GM23338 (cell line): ENCODE results near the gene TULP4. TPM values are rescaled to one million over a fixed set of nuclear protein-coding genes. Genes with fewer than 3 reads are reported as not detected.

Source experiments
- ATAC-seq: fragments of 200-7000 bp; cut with Tn5 transposase; 3 replicates; pipeline ENCODE4 v1.9.1; 2020
- DNase-seq: peaks from one replicate; pipeline ENCODE4 v3.0.0-alpha.2; 2015; ENCODE audit warnings: low spot score
- H2AFZ ChIP-seq: fragments of 200-600 bp; sonication (generic); 2 replicates; pipeline ENCODE4 v1.8.0; 2016; ENCODE audit warnings: antibody characterized with exemption, mild to moderate bottlenecking, moderate library complexity
- H3F3A ChIP-seq: fragments of 200-600 bp; sonication (generic); replicated peaks from 2 replicates; pipeline ENCODE4 v1.8.0; 2017; ENCODE audit warnings: antibody characterized with exemption, mixed run types, low read depth
- H3K27ac ChIP-seq: fragments of 200-600 bp; sonication (generic); 2 replicates; pipeline ENCODE4 v1.6.1; 2016; ENCODE audit warnings: low read depth
- H3K27me3 ChIP-seq: fragments of 200-600 bp; sonication (generic); 2 replicates; pipeline ENCODE4 v1.8.0; 2016; ENCODE audit warnings: mild to moderate bottlenecking, mixed run types, moderate library complexity; ENCODE audit not compliant: insufficient read depth
- H3K36me3 ChIP-seq: fragments of 200-600 bp; sonication (generic); 2 replicates; pipeline ENCODE4 v1.8.0; 2016; ENCODE audit warnings: mild to moderate bottlenecking; ENCODE audit not compliant: insufficient read depth
- H3K4me1 ChIP-seq: fragments of 200-600 bp; sonication (generic); 2 replicates; pipeline ENCODE4 v1.8.0; 2016; ENCODE audit warnings: mild to moderate bottlenecking, moderate library complexity; ENCODE audit not compliant: insufficient read depth
- H3K4me2 ChIP-seq: fragments of 200-600 bp; sonication (generic); 2 replicates; pipeline ENCODE4 v1.7.1; 2017; ENCODE audit warnings: mixed run types
- H3K4me3 ChIP-seq: fragments of 200-600 bp; sonication (generic); 2 replicates; pipeline ENCODE4 v1.6.1; 2016; ENCODE audit warnings: mixed run types
- H3K79me2 ChIP-seq: fragments of 200-600 bp; sonication (generic); replicated peaks from 2 replicates; pipeline ENCODE4 v1.8.0; 2017; ENCODE audit warnings: mild to moderate bottlenecking; ENCODE audit not compliant: insufficient read depth
- H3K9me2 ChIP-seq: fragments of 200-600 bp; sonication (generic); 2 replicates; pipeline ENCODE4 v1.8.0; 2017; ENCODE audit not compliant: insufficient read depth
- H4K20me1 ChIP-seq: fragments of 200-600 bp; sonication (generic); replicated peaks from 2 replicates; pipeline ENCODE4 v1.8.0; 2017; ENCODE audit warnings: mild to moderate bottlenecking; ENCODE audit not compliant: insufficient read depth
- H3K27ac Mint-ChIP-seq: 2 replicates; pipeline ENCODE4 v1.8.0; 2020; ENCODE audit warnings: inconsistent platforms, mild to moderate bottlenecking, moderate library complexity, mixed read lengths
- H3K27me3 Mint-ChIP-seq: 3 replicates; pipeline ENCODE4 v1.8.0; 2022; ENCODE audit warnings: low read depth, mild to moderate bottlenecking, moderate library complexity, mixed read lengths, inconsistent platforms; ENCODE audit not compliant: insufficient read depth, poor library complexity
- H3K36me3 Mint-ChIP-seq: 3 replicates; pipeline ENCODE4 v1.8.0; 2021; ENCODE audit warnings: low read depth, mild to moderate bottlenecking, inconsistent platforms, moderate library complexity, mixed read lengths
- H3K4me1 Mint-ChIP-seq: 3 replicates; pipeline ENCODE4 v1.8.0; 2020; ENCODE audit warnings: mild to moderate bottlenecking, inconsistent platforms, mixed read lengths
- H3K4me3 Mint-ChIP-seq: 3 replicates; pipeline ENCODE4 v1.8.0; 2021; ENCODE audit warnings: moderate library complexity, mild to moderate bottlenecking, inconsistent platforms, mixed read lengths
- H3K9me3 Mint-ChIP-seq: 3 replicates; pipeline ENCODE4 v1.8.0; 2020; ENCODE audit warnings: moderate library complexity, mild to moderate bottlenecking, inconsistent platforms, mixed read lengths
- CREB1 ChIP-seq: fragments of 250-450 bp; sonication (Bioruptor Pico); IDR thresholded peaks from 2 replicates; pipeline ENCODE4 v1.5.0; 2020; ENCODE audit warnings: low read depth, mild to moderate bottlenecking, moderate library complexity
- CTCF ChIP-seq, 2 experiments: fragments of 200-600 bp in 1 of 2; sonication (generic) in 1 of 2; conservative IDR thresholded peaks; 2 replicates each; pipeline versions ENCODE4 v1.5.1 to v1.6.1; 2016 to 2017; ENCODE audit warnings: antibody characterized with exemption in 2 of 2, low read depth in 2 of 2, mild to moderate bottlenecking in 2 of 2, moderate library complexity in 1 of 2
- ETS1 ChIP-seq: IDR thresholded peaks from 2 replicates; pipeline ENCODE4 v1.6.1; 2016; ENCODE audit warnings: antibody characterized with exemption
- EZH2phosphoT487 ChIP-seq: fragments of 200-600 bp; sonication (generic); IDR thresholded peaks from one replicate; pipeline ENCODE4 v1.8.1; 2018; ENCODE audit warnings: antibody characterized with exemption; ENCODE audit not compliant: unreplicated experiment
- JUNB ChIP-seq: IDR thresholded peaks from one replicate; pipeline ENCODE4 v1.6.1; 2016; ENCODE audit warnings: antibody characterized with exemption; ENCODE audit not compliant: unreplicated experiment
- NANOG ChIP-seq: IDR thresholded peaks from 2 replicates; pipeline ENCODE4 v1.6.1; 2016; ENCODE audit warnings: antibody characterized with exemption, borderline replicate concordance
- POLR2AphosphoS5 ChIP-seq: IDR thresholded peaks from 2 replicates; pipeline ENCODE4 v1.6.1; 2016; ENCODE audit warnings: antibody characterized with exemption, low read depth
- REST ChIP-seq: IDR thresholded peaks from one replicate; pipeline ENCODE4 v1.6.1; 2018; ENCODE audit warnings: antibody characterized with exemption; ENCODE audit not compliant: unreplicated experiment
- ZNF331 ChIP-seq: fragments of 250-450 bp; sonication (Bioruptor Pico); IDR thresholded peaks from 2 replicates; pipeline ENCODE4 v1.5.0; 2020; ENCODE audit warnings: low read depth, mild to moderate bottlenecking, moderate library complexity
- polyA plus RNA-seq: library from polyadenylated mRNA; unstranded; fragments of >200 nt; fragmentation: Nextera tagmentation; extraction: Ambion mirVana; gene quantifications from 2 replicates; pipeline ENCODE4 v1.2.1, GENCODE V29; 2016
- total RNA-seq: library from RNA; depleted of rRNA; stranded (reverse); fragments of >200 nt; shearing (Covaris generic); gene quantifications from 2 replicates; pipeline ENCODE4 v1.2.3, GENCODE V29; 2014

Gene TULP4
- total and polyA plus RNA-seq, 2 experiments from 2014 or later: 31.2 to 50.2 TPM

GRCh38 chr6:158383542-158383941 lies 71.3 kb downstream of the TULP4 start:
- peaks cover 12% of the 10 kb centered on the region; the same call in 2 of the 3 replicates for H3K4me1 Mint-ChIP-seq

More at GRCh38 chr6:158383542-158383941, 71.3 kb downstream of the TULP4 start:
- H3F3A ChIP-seq: no peaks in the 10 kb centered on the region
- ATAC-seq (no peak), DNase-seq (no peak)
- no peak for TF ChIP-seq REST
- no peak for TF ChIP-seq POLR2AphosphoS5
- TF ChIP-seq EZH2phosphoT487: no peak
- TF ChIP-seq ETS1: no peak
- TF ChIP-seq ZNF331 (CRISPR knock-in tag): no peak
- TF ChIP-seq JUNB: no peak
- TF ChIP-seq NANOG: no peak
- TF ChIP-seq CREB1 (CRISPR knock-in tag): no peak
- no peak for TF ChIP-seq CTCF (conservative IDR thresholded peaks at IDR 0.05; ENCODE audit: low read depth in 2 of 2)
- H3K4me3 ChIP-seq: no peak overlapping the region
- 0 out of 2 replicates have a peak, but pooled peaks cover 4% of the 10 kb centered on the region for H3K36me3 ChIP-seq
- H3K27me3 ChIP-seq: no peaks in the 10 kb centered on the region
- H2AFZ ChIP-seq: no peak overlapping the region
- peaks cover 5% of the 10 kb centered on the region; the same call in 2 of the 3 replicates for H3K9me3 Mint-ChIP-seq
- H3K9me2 ChIP-seq: 0 out of 2 replicates have a peak, but pooled peaks cover 3% of the 10 kb centered on the region
- H3K27ac Mint-ChIP-seq: no peak overlapping the region
- no peak overlapping the region for H3K27ac ChIP-seq
- peaks cover 8% of the 10 kb centered on the region; the same call in 1 of the 2 replicates for H3K79me2 ChIP-seq
- peaks cover 7% of the 10 kb centered on the region for H3K27me3 Mint-ChIP-seq
- H4K20me1 ChIP-seq: no peaks in the 10 kb centered on the region; the same call in 1 of the 2 replicates
- no peaks in the 10 kb centered on the region for H3K4me1 ChIP-seq
- no peak overlapping the region for H3K4me2 ChIP-seq
- peaks cover 4% of the 10 kb centered on the region; the same call in 1 of the 3 replicates for H3K36me3 Mint-ChIP-seq
- no peak overlapping the region for H3K4me3 Mint-ChIP-seq
